HG02870 (cell line): ENCODE data around the gene CRIM1.

Experiments used
- ATAC-seq: cut with Tn5 transposase; IDR thresholded peaks from one replicate; pipeline ENCODE4 v1.9.1; 2021; ENCODE audit warnings: mild to moderate bottlenecking, moderate library complexity; ENCODE audit not compliant: unreplicated experiment

CRIM1 gene

DNA sequence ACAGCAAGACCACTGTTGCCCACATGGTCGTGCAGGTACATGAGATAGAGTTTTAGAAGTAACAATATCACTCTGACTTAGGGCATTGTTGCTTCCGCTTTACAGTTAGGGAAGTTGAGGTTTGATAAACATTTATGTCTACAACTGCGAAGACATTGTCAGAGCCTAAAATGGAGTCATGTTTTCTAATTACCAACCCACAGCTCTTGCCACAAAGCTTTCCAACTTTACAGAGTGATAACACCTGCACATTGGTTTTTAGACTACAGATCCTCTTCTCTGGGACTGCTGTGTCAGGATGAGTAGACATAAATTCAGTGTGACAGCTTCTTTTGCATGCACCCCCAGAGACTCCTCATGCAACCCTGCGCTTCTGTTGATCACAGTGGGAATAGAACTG lies 123.4 kb downstream of the CRIM1 start:
- no peak for ATAC-seq

DNA sequence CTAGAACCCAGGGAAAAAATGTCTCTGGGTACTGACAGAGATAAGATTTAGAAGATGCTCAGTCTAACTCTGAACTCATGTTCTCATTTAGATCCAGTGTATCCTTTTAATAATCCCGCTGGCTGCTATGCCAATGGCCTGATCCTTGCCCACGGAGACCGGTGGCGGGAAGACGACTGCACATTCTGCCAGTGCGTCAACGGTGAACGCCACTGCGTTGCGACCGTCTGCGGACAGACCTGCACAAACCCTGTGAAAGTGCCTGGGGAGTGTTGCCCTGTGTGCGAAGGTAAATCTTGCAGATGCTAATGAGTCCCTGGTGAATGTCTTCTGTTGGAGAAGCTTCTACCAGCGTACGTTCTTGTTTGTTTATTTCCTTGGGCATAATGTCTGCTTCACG lies 123.8 kb downstream of the CRIM1 start:
- no peak for ATAC-seq

DNA sequence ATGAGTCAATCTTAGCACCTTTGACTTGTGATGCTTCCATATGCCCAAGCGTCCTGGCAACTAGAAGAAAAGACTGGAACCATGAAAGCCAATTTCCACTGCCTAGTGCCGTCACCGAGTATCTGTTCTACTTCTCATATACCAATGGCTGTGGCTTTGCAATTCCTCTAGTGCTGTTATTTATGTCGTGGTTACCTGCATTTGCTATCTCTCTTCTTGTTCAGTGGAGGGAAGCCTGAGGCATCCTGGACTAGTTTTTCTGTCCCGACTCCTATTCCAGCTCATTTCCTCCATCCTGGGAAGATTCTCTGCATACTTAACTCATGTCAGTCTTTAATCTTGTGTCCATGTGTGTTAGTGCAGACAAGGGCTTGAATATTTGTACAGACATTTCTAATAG lies 124.5 kb downstream of the CRIM1 start:
- ATAC-seq: no peak

DNA sequence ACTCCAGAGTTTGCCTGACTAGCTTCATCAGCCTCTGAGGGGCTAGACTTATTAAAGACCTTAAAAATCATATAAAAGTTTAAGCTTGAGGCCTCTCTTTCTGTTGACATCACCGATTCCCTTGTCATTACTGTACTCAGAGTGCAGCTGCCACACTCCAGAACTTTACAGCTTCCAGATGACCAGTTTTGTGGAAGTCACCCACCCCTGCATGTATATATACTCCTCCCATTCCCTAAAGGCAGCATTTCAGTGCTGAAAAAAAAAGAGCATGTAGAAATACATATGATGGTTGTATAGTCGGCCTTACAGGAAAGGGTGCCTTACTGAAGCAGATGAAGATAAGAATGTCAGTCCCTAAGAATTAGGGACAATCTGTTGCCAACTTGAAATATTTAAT lies 125.1 kb downstream of the CRIM1 start:
- ATAC-seq: no peak

DNA sequence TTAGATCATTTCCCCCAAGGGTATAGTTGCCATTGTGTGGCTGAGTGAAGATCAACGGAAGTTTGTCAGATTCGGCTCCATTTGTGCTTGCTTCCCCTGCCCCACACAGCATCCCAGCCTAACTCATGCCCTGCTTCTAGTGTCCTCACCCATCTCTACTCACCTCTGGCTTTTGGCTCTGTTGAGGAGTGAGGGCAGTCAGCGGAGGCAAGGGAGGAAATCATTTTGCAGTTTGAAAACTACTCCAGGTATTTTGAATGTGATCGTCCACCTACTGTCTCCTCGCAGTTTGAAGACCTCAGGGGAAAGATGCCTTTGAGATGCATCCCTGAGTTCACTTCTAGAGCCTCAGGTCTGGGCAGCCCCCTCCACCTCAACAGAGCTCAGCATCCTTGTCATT lies 126.1 kb downstream of the CRIM1 start:
- ATAC-seq: no peak

DNA sequence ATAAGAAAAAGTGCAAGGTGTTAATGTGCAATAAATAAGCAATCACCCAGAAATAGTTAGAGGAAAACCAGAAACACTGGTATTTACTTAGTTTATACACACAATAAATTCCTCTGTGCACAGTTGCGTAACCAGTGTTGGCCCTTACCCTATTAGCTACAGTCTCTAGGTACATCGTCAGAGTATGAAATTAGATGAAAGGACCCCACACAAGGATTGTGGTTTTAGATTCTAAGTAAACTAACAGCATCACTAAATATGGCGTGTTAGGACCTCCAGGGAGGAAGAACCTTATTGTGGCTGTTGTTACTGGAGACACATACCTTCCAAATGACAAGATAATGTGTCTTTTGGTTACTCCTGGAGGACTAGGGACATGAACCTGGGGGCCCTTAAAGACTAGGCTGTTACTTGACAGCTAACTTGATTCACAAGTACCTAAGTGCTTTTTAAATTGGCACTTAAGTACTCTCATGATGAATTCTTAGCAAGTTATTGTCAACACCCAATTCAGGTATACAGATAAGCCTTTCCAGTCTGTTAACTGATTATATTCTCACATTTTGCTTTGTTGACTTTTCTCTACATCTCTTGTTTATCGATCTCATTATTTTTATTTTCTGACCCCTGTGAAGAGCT lies 127.1 kb downstream of the CRIM1 start:
- no peak for ATAC-seq

DNA sequence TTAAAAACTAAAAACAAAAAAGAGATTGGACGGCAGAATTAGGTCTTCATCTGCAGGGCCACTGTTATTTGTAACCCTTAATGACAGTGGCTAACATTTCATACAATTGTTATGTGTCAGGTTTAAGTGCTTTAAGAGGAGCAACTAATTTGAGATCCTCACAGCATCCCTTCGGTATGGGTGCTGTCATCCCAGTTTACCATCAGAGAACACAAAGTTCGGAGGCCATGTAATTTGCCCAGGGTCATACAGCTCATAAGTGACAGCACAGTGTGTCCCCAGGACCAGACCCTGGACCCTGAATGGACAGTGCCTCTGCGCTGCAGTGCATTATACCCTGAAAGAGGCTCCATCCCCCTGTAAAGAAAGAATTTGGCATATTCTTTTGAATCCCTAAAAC lies 127.7 kb downstream of the CRIM1 start:
- no peak for ATAC-seq

DNA sequence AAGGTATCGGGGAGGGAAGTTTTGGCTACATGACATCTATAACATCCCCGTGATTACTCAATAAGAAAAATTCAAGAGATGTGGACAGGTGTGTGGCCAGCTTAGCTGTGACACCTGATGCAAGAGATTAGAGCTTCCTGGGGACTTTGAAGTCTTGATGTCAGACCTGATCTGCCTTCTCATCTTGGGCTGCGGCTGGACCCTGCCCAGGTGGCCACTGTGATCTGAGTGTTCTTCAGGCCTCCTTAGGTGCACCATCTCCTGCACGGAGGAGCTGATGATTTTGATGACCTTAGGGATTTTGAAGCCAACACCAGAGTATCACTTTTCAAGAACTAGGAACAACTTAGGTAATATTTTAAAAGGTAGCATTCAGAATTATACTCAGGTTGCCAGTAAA lies 128.9 kb downstream of the CRIM1 start:
- ATAC-seq: no peak

DNA sequence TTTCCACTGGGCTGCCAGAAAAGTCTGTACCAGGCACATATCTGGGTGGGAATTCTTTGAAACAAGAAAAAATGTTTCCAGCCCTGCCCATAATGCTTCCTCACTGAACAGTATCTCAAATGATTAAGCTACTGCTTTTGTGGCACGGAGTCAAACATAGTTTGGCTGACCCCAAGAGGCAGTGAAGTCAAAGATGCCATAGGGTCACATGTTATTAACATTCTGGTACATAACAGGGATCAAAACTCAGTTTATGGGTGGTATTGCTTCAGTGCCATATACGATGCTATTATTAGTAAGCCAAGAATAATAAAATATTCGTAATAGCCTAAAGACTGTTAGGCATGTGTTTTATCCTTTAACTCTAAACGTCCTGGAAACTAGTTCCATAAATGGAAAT lies 129.9 kb downstream of the CRIM1 start:
- ATAC-seq: no peak

DNA sequence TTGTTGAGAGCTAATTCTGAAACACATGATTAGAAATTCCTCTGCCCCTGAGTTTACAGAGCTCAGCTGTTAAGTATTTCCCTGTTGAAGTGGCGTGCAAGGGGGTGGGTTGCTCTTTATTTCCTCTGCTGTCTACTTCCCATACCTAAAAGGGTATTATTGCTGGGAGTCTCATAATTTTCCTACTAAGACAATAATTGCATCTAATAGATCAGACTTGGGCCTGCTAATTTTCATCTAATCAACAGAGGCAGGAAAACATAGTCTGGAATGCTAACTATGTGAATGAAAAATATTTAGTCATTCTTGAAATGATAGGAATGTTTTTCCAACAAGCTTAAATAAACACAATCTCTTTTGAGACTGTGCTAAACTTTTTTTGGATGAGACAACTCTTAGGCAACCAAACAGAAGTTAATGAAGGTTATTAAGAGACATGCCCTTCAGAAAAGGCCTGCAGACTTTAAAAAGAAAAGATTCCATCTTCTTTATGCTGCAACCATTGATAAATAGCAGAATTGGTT lies 131.0 kb downstream of the CRIM1 start:
- ATAC-seq: no peak

DNA sequence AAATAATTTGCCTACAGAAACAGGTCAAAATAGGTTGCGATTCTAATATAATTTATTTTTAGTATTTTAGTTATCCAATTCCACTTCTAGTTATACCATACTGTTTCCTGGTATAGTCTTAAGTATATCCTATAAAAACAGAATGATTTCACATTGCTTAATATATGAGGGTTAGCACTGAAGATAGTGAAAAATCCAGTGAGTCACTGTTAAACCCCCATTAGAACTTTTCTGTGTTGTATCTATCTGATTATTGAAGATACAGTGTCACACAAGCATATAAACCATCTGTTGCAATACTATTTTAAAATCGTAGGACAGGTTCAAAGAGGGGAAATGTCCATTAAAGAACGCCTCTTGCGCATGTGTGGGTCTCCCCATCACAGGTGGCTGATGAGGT lies 132.4 kb downstream of the CRIM1 start:
- ATAC-seq: no peak

DNA sequence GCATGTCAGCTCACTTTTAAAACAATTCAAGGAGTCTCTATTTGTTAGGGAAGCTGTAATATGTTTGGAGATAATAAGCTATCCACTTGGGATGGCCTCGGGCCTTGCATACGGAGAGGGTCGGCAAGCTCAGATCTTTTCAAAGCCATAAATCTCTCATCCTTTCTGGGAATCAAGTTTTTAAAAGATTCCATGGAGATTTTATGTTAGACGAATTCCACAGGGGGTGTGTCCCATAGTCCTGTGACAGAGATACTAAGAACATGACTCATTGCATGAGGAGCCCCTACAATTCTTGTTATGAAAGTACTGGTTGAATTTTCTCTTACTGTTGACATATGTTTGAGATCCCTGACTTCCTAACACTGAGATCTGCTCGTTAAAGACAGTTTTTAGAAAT lies 133.7 kb downstream of the CRIM1 start:
- no peak for ATAC-seq

DNA sequence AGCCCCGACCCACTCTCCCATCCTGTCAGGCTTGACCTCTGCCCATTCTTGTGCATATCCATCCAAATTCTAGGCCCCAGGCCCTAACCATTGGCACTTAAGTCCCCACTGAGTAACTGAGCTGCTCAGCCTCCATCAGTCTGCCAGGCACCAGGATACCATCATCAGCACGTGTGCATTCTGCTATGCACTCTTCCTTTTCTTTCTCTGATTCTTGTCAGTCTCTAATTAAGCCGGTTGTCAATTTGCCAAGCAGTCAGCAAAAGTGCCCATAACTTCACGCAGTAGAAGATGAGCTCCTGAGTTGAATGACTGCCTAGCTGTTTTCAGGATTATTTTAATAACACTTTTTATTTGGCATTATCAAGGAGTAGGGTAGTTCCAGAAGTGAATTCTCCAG lies 135.2 kb downstream of the CRIM1 start:
- ATAC-seq: no peak

DNA sequence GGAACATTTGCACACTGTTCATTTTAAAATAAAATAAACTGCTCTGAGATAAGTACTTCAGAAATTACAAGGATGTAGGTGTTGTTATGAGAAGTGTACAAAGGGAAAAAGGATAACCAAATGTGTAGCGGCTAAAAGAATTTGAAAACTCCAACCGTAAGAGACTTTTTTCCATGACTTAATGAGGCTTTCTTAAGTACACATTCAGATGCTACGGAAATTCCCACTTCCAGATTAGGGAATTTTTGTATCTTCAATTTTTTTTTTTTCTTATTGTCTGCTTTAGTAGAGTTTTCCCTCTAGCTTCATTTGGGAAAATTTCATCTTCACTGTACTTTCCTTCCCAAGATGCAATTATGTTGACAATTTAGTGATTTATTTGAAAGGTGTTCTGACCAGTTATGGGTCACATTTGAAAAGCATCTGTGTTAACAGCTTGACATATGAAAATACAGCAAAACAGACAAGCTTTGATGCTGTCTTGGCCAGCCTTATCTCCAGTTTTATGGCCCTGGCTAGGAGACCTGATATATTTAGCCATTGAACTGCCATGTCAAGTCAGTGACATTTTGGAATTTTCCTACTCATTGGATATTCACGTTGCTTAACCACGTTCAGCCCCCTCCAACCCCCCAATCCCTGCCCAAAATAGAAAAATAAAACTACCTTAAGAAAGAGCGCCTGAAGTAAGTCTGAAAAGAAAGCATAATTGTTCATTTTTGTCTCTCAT lies 136.8 kb downstream of the CRIM1 start:
- no peak for ATAC-seq

DNA sequence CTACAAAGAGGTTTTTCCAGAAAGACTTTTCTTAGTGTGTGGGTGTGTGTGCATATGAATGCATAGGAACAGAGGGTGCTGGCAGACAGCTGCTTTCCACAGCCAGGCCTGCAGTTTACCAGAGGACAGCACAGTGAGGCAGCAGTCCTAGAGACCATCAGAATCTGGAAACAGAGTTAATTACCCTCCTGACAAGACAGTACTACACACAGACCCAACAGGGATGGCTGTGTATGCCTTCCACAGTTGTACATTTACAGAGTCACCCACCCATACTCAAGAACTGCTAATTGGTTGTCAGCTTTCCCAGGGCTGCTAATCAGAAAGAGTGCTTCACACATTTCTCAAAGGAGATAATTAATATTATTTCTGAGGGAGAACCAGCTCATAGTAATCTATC lies 137.7 kb downstream of the CRIM1 start:
- no peak for ATAC-seq

DNA sequence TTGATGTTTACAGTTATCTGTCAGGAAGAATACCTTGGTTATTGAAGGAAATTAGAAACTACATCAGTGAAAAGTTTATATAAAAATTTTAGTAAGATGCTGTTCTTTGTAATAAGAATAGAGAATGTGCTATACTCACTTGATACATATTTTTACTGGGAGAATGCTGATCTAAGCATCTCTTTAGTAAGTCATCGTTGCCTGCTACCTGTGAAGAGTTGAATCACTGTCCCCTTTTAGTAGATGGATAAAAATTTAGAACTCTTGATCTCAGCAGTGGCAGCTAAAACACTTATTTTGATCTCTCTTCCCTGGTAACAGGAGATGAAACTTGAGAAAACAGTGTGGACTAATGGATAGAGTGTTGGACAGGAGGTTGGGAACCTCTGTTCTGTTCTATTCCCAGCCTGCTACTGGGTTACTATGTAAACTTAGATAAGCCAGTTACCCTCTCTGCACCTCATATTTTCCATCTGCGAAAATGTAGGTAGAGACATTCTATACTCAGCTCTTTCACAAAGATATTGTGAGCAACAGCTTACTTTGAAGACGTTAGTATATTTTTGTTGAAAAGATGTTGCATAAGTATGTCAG lies 142.1 kb downstream of the CRIM1 start:
- ATAC-seq: no peak

DNA sequence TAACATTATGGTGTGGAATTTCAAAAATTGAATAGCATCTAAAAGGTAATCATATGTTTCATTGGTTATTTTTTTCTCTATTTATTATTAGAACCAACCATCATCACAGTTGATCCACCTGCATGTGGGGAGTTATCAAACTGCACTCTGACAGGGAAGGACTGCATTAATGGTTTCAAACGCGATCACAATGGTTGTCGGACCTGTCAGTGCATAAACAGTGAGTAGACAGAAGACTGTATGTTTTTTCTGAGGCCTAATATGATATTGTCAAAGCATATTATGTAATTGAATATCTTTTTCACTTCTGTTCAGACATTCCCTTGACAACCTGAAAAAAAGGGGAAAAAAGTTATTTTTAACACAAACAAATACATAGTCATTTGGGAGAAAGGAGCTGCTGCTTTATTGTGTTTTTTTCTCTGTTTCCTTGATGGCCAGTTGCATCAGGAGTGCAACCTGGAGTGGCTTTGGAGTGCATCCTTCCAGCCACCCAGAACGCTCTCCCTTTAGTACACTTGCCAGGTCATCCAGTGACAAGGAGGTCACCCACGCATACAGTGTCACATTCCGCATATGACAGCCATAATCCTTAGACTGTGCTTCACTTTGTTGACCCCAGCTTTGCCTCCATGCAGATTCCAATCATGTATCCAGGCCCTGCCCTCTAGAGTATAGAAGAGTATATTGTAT lies 143.7 kb downstream of the CRIM1 start:
- ATAC-seq: no peak

DNA sequence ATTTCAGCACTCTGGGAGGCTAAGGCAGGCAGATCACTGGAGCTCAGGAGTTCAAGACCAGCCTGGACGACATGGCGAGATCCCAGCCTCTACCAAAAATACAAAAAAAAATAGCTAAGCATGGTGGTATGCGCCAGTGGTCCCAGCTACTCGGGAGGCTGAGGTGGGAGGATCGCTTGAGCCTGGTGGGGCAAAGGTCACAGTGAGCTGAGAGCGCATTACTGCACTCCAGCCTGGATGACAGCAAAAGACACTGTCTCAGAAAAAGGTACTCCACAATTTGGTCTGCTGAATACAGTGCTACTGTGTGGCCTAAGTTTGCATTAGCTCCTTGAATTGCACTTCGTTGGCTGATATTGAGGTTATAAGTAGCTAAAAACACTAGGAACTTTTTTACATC lies 144.5 kb downstream of the CRIM1 start:
- ATAC-seq: no peak

DNA sequence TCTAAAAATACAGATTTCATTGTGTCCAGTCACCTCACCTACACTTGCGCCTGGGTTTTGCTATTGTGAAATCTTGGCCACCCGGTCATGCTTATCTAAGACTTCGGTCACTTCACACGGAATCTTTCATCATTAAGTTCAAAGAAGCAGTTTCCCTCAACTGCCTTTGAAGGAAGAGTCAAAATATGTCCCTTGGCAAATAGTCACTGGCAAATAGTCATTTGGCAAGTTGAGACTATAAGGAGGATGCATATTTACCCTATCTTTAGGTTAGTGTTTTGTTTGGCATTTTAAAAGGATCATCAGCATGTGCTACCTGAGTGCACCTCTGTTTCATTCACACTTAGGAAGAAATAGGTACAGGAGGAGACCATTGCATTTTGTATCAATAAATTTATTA lies 146.5 kb downstream of the CRIM1 start:
- ATAC-seq: no peak

DNA sequence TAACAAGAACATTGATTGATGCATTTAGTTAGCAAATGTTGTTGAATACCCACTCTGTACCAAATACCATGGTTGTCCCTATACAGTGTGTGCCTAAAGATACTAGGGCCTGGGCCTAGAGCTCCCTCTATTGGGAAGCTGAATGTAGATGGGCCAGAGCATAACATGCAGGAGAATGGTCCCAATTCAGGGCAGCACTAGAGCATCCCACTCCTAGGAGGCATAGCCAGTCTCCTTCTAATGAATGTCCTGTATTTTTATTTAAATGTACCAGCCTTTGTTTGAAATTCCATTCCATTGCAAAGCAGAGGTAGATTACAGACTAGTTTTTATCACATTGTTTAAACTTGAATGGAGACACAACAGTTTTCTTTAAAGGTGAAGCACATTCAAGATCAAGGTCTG lies 151.8 kb downstream of the CRIM1 start:
- ATAC-seq: peak; percentile 92

DNA sequence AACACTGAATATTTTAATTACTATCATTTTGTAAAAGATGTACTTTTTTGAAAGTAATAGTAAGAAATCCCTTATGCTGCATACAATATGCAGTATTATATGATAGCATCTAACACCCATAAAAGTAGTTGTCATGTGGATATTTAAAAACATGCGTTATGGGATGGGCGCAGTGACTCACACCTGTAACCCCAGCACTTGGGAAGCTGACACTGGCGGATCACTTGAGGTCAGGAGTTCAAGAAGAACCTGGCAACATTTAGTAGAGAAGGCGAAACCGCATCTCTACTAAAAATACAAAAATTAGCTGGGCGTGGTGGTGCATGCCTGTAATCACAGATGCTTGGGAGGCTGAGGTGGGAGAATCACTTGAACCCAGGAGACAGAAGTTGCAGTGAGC lies 153.5 kb downstream of the CRIM1 start:
- no peak for ATAC-seq
